ENCODE data around the gene THAP6.
"Not testable (repeated sequence)": the region's sequence is repeated elsewhere in the genome, so short reads cannot be mapped to it uniquely, and the experiment has no call there.

GRCh38 chr4:75537308-75537707 is 23.0 kb downstream of the THAP6 start:
- TF ChIP-seq POLR2A (IDR thresholded peaks at IDR 0.05; ENCODE audit: borderline replicate concordance, extremely low read depth, insufficient read depth, insufficient read length); POLR2AphosphoS5 (IDR thresholded peaks at IDR 0.05; ENCODE audit: low read depth, low read length); CTCF (IDR thresholded peaks at IDR 0.05 in 2 of 3, conservative IDR thresholded peaks at IDR 0.05 in 1 of 3; ENCODE audit: borderline replicate concordance in 1 of 3, insufficient read depth in 1 of 3, low read depth in 2 of 3, low read length in 2 of 3); EGR1 (IDR thresholded peaks at IDR 0.05; ENCODE audit: low read depth); ZNF274 (IDR thresholded peaks at IDR 0.05; ENCODE audit: low read depth, low read length); CEBPB (IDR thresholded peaks at IDR 0.05; ENCODE audit: low read depth): not testable (repeated sequence)

Measured in HCT116 (cell line).